Epithelial cell of esophagus (primary cell): ENCODE results near the gene CNIH4.
A peak's percentile ranks its signal among the peaks of the same experiment; 100 is the strongest.
"Not testable (repeated sequence)": the region's sequence is repeated elsewhere in the genome, so short reads cannot be mapped to it uniquely, and the experiment has no call there.

Experiments used
- DNase-seq: peaks from one replicate; pipeline ENCODE4 v3.0.0; 2010; ENCODE audit warnings: low read depth
- H3K4me3 ChIP-seq: 2 replicates; pipeline ENCODE4 v1.5.1; 2011; ENCODE audit warnings: mild to moderate bottlenecking, low read length, control low read depth
- TF ChIP-seq, protein P1 (sequence below): IDR thresholded peaks from 2 replicates; pipeline ENCODE4 v1.5.1; 2011; ENCODE audit warnings: low read depth, mild to moderate bottlenecking, low read length, control low read depth, inconsistent platforms; ENCODE audit not compliant: insufficient read depth; ENCODE audit errors: missing control alignments

The CNIH4 gene

DNA sequence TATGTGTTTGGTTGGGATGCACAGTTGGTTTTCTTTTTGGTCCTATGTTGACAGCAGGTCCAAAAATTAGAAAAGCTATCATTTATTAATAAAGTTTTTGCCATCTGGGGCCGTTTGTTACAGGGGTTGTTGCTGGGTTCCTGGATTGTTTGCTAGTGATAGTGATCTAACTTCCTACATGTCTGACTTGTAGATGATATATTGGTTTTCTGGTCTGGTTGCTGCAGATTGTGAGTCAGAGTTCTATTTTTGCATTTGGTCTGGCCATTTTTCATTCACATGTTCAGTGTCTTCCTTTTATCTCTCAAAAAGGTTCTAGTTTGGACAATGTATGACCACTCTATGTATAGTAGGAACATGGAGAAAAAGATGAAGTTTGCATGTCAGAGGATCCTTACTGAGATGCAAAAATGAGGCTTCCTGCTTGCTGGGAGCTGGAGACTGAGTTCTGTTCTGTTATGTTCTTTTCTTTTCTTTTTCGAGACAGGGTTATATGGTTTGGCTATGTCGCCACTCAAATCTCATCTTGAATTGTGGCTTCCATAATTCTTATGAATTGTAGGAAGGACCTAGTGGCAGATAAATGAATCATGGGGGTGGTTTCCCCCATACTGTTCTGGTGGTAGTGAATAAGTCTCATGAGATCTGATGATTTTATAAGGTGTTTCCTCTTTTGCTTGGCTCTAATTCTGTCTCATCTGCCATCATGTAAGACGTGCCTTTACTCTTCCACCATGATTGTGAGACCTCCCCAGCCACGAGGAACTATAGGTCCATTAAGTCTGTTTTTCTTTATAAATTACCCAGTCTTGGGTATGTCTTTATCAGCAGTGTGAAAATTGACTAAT is 22.5 kb upstream of the CNIH4 start:
- peak; percentile 24 for DNase-seq
- TF ChIP-seq, protein P1, sequence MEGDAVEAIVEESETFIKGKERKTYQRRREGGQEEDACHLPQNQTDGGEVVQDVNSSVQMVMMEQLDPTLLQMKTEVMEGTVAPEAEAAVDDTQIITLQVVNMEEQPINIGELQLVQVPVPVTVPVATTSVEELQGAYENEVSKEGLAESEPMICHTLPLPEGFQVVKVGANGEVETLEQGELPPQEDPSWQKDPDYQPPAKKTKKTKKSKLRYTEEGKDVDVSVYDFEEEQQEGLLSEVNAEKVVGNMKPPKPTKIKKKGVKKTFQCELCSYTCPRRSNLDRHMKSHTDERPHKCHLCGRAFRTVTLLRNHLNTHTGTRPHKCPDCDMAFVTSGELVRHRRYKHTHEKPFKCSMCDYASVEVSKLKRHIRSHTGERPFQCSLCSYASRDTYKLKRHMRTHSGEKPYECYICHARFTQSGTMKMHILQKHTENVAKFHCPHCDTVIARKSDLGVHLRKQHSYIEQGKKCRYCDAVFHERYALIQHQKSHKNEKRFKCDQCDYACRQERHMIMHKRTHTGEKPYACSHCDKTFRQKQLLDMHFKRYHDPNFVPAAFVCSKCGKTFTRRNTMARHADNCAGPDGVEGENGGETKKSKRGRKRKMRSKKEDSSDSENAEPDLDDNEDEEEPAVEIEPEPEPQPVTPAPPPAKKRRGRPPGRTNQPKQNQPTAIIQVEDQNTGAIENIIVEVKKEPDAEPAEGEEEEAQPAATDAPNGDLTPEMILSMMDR, result no peak
- no peak overlapping the region for H3K4me3 ChIP-seq

DNA sequence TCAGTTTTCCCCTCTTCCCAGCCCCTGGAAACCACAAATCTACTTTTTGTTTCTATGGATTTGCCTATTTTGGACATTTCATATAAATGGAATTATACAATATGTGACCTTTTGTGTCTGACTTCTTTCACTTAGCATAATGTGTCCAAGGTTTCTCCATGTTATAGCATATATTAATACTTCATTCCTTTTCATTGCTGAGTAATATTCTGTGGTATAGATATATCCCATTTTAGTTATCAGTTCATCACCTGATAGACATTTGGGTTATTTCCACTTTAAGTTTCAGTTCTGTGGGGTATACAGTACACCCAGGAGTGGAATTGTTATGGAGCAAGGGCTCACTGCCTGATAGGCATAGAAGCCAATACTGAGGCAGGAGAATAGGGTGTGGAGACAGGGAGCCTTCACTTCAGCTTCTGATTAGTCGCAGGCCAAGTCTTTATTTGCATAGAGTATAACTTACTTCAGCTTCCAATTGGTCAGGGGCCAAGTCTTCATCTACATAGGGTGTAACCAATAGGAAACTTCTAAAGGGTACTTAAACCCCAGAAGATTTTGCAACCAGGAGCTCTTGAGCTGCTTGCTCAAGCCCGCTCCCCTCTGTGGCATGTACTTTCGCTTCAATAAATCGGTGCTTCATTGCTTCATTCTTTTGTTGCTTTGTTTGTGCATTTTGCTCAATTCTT is 18.4 kb upstream of the CNIH4 start:
- TF ChIP-seq, protein P1, result no peak
- H3K4me3 ChIP-seq, result no peak overlapping the region
- DNase-seq, result peak; percentile 18

DNA sequence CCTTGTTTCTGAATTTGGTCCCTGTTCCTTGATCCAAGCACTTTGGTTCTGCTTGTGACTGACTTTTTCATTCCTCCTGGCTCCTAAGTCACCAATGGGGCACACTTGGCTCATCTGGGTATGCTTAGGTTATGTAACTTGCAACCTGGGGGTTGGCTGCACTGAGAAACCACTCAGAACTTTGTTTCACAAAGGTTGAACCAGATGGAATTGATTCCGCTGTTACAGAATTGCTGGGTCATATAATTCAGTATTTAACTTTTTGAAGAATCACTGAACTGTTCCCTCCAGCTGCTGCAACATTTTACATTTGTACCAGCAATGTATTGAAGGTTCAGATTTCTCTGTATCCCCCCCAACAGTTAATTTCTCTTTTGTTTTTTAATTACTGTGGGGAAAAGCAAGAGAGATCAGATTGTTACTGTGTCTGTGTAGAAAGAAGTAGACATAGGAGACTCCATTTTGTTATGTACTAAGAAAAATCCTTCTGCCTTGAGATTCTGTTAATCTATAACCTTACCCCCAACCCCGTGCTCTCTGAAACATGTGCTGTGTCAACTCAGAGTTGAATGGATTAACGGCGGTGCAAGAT is 17.1 kb upstream of the CNIH4 start:
- DNase-seq, result no peak
- H3K4me3 ChIP-seq, result no peak overlapping the region
- TF ChIP-seq, protein P1, result no peak

DNA sequence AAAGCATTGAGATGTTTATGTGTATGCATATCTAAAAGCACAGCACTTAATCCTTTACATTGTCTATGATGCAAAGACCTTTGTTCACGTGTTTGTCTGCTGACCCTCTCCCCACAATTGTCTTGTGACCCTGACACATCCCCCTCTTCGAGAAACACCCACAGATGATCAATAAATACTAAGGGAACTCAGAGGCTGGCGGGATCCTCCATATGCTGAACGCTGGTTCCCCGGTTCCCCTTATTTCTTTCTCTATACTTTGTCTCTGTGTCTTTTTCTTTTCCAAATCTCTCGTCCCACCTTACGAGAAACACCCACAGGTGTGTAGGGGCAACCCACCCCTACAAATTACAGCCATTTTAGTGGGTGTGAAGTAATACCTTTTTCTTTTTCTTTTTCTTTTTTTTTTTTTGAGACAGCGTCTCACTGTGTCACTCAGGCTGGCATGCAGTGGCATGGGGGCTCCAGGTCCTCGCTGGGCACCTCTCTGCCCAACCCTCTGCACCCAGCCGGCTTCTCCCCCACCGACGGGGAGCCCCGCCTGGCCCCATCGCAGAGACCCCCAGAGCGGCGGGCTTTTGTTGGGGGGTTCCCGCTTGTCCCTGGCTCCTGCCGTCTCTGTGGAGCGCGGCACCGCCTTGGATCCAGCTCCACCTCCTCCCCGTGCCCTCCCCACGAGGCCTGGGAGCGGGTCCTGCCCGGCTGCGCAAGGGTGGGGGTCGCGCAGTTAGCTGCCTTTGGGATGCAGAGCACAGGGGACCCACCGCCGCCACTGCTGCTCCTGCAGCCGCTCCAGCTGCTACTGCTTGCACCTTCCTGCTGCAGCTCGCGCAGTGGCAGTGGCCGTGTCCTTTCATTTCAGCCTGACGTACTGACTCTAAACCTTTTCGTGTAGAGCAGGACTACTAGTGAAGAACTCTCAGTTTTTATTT is 16.0 kb upstream of the CNIH4 start:
- H3K4me3 ChIP-seq, result peak overlapping the region; percentile 33
- DNase-seq, result peak; percentile 13

DNA sequence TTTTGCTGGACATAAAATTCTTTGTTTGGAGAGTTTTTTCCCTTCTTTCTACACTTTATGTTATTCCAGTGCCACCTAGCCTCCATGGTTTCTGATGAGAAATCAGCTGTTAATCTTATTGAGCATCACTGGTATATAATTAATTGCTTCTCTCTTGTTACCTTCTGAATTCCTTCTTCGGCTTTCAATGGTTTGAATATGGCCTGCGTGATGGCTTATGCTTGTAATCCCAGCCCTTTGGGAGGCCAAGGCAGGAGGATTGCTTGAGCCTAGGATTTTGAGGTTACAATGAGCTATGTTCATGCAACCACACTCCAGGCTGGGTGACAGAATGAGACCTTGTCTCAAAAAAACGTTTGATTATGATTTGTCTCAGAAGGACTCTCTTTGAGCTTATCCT is 13.0 kb upstream of the CNIH4 start:
- TF ChIP-seq, protein P1, result no peak
- H3K4me3 ChIP-seq, result no peak overlapping the region
- no peak for DNase-seq

DNA sequence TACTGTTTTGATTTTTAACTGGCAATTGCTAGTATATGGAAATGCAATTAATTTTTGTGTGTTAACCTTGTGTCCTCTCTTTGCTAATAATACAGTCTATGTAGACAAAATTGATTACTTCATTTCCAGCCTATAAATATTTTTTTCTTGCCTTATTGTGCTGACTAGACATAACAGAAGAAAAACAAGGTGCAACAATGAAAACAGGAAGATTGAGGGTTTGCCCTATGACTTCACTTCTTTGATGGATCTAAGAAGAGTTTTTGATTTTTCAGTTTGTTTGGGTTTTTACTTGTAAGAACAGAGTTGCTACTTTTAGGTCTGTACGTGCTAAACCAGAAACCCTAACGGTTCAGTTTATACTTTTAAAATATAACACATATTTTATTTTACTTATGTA is 8.5 kb upstream of the CNIH4 start:
- no peak for DNase-seq
- no peak overlapping the region for H3K4me3 ChIP-seq
- TF ChIP-seq, protein P1, result no peak

DNA sequence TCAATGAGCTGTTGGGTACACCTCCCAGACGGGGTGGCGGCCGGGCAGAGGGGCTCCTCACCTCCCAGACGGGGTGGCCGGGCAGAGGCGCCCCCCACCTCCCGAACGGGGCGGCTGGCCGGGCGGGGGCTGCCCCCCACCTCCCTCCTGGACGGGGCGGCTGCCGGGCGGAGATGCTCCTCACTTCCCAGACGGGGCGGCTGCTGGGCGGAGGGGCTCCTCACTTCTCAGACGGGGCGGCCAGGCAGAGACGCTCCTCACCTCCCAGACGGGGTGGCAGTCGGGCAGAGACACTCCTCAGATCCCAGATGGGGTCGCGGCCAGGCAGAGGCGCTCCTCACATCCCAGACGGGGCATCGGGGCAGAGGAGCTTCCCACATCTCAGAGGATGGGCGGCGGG is 7.0 kb upstream of the CNIH4 start:
- not testable (repeated sequence) for DNase-seq, H3K4me3 ChIP-seq

DNA sequence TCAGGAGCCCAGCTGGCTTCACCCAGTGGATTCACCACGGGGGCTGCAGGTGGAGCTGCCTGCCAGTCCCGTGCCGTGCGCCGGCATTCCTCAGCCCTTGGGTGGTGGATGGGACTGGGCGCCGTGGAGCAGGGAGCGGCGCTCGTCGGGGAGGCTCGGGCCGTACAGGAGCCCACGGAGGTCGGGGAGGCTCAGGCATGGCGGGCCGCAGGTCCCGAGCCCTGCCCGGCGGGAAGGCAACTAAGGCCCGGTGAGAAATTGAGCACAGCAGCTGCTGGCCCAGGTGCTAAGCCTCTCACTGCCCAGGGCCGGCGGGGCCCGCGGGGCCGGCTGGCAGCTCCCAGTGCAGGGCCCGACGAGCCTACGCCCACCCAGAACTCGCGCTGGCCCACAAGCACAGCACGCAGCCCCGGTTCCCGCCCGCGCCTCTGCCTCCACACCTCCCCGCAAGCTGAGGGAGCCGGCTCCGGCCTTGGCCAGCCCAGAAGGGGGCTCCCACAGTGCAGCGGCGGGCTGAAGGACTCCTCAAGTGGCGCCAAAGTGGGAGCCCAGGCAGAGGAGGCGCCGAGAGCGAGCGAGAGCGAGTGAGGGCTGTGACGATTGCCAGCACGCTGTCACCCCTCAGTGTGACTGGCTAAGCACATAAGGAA is 4.1 kb upstream of the CNIH4 start:
- not testable (repeated sequence) for H3K4me3 ChIP-seq, DNase-seq
